Neuronal stem cell (in vitro differentiated cells): ENCODE results near the gene DYNC2I2.
"Not testable (repeated sequence)": the region's sequence is repeated elsewhere in the genome, so short reads cannot be mapped to it uniquely, and the experiment has no call there.

Experiments
- DNase-seq: peaks from one replicate; pipeline ENCODE4 v3.0.0-alpha.2; 2013; ENCODE audit warnings: low spot score
- H2AFZ ChIP-seq: one replicate; pipeline ENCODE4 v1.6.1; 2013; ENCODE audit warnings: mild to moderate bottlenecking, low read length, inconsistent platforms
- H2AK5ac ChIP-seq: 2 replicates; pipeline ENCODE4 v1.6.1; 2013; ENCODE audit warnings: low read depth, mild to moderate bottlenecking, inconsistent platforms, low read length, moderate library complexity, mixed read lengths
- H2BK120ac ChIP-seq: 2 replicates; pipeline ENCODE4 v1.6.1; 2013; ENCODE audit warnings: low read depth, mild to moderate bottlenecking, inconsistent platforms, low read length, moderate library complexity, mixed read lengths
- H2BK12ac ChIP-seq: one replicate; pipeline ENCODE4 v1.6.1; 2013; ENCODE audit warnings: low read length, inconsistent platforms
- H2BK15ac ChIP-seq: 2 replicates; pipeline ENCODE4 v1.6.1; 2013; ENCODE audit warnings: mild to moderate bottlenecking, low read length, inconsistent platforms, mixed read lengths
- H2BK5ac ChIP-seq: one replicate; pipeline ENCODE4 v1.6.1; 2013; ENCODE audit warnings: inconsistent platforms, mild to moderate bottlenecking, low read length, moderate library complexity
- H3K14ac ChIP-seq: one replicate; pipeline ENCODE4 v1.6.1; 2013; ENCODE audit warnings: low read length, inconsistent platforms
- H3K18ac ChIP-seq: 2 replicates; pipeline ENCODE4 v1.6.1; 2013; ENCODE audit warnings: low read length, inconsistent platforms
- H3K23ac ChIP-seq: 2 replicates; pipeline ENCODE4 v1.6.1; 2013; ENCODE audit warnings: low read depth, mild to moderate bottlenecking, mixed read lengths, low read length, inconsistent platforms; ENCODE audit not compliant: poor library complexity
- H3K27ac ChIP-seq: replicated peaks from 3 replicates; pipeline ENCODE4 v1.5.1; 2013; ENCODE audit warnings: low read length, inconsistent platforms
- H3K27me3 ChIP-seq, 3 experiments: 2 replicates each; pipeline ENCODE4 v1.6.1; 2013; ENCODE audit warnings: low read length in 3 of 3, mild to moderate bottlenecking in 2 of 3, inconsistent platforms in 1 of 3, low read depth in 1 of 3, mixed read lengths in 1 of 3, moderate library complexity in 1 of 3; ENCODE audit not compliant: control insufficient read depth in 3 of 3, insufficient read depth in 3 of 3
- H3K36me3 ChIP-seq, 2 donors: replicated peaks in 1 of 2; 2 replicates each; pipeline ENCODE4 v1.6.1; 2013; ENCODE audit warnings: low read length in 2 of 2; ENCODE audit not compliant: control insufficient read depth in 2 of 2, insufficient read depth in 2 of 2
- H3K4ac ChIP-seq: 2 replicates; pipeline ENCODE4 v1.6.1; 2013; ENCODE audit warnings: inconsistent platforms, mild to moderate bottlenecking, low read length, moderate library complexity
- H3K4me1 ChIP-seq, 2 donors: 1 replicate in 1 of 2; 2 replicates in 1 of 2; pipeline ENCODE4 v1.6.1; 2013; ENCODE audit warnings: low read length in 2 of 2, low read depth in 1 of 2; ENCODE audit not compliant: control insufficient read depth in 2 of 2, insufficient read depth in 1 of 2
- H3K4me2 ChIP-seq: one replicate; pipeline ENCODE4 v1.6.1; 2013; ENCODE audit warnings: mild to moderate bottlenecking, low read length, inconsistent platforms; ENCODE audit not compliant: insufficient read depth, poor library complexity, severe bottlenecking
- H3K4me3 ChIP-seq, 2 donors: 2 replicates each; pipeline ENCODE4 v1.5.1; 2013; ENCODE audit warnings: low read length in 2 of 2, mild to moderate bottlenecking in 2 of 2, inconsistent platforms in 1 of 2, moderate library complexity in 1 of 2
- H3K79me1 ChIP-seq: one replicate; pipeline ENCODE4 v1.6.1; 2013; ENCODE audit warnings: low read depth, mild to moderate bottlenecking, inconsistent platforms, low read length, moderate library complexity
- H3K9ac ChIP-seq: one replicate; pipeline ENCODE4 v1.6.1; 2013; ENCODE audit warnings: mild to moderate bottlenecking, low read depth, low read length, inconsistent platforms; ENCODE audit not compliant: poor library complexity
- H3K9me3 ChIP-seq, 2 donors: replicated peaks in 1 of 2; 2 replicates each; pipeline versions ENCODE3 to v1.6.1; 2013; ENCODE audit warnings: low read length in 2 of 2, mild to moderate bottlenecking in 2 of 2, inconsistent platforms in 1 of 2, low read depth in 1 of 2, mixed read lengths in 1 of 2, moderate library complexity in 1 of 2; ENCODE audit not compliant: control insufficient read depth in 2 of 2, insufficient read depth in 1 of 2
- H4K8ac ChIP-seq: one replicate; pipeline ENCODE4 v1.6.1; 2013; ENCODE audit warnings: low read depth, mild to moderate bottlenecking, inconsistent platforms, low read length, moderate library complexity
- H4K91ac ChIP-seq: one replicate; pipeline ENCODE4 v1.6.1; 2013; ENCODE audit warnings: low read length, low read depth, mild to moderate bottlenecking, inconsistent platforms; ENCODE audit not compliant: poor library complexity
- WGBS, 2 donors: extraction: QIAGEN DNeasy Blood & Tissue Kit; methylation state at CpG; one replicate each; pipeline ENCODE4 v1.1.7; 2013; ENCODE audit warnings: missing lambda C conversion rate in 2 of 2, mixed read lengths in 1 of 2; ENCODE audit not compliant: insufficient read length in 2 of 2, insufficient replicate concordance in 1 of 2; ENCODE audit errors: extremely low coverage in 2 of 2; 5-methylcytosine and 5-hydroxymethylcytosine counted together

Gene DYNC2I2

DNA sequence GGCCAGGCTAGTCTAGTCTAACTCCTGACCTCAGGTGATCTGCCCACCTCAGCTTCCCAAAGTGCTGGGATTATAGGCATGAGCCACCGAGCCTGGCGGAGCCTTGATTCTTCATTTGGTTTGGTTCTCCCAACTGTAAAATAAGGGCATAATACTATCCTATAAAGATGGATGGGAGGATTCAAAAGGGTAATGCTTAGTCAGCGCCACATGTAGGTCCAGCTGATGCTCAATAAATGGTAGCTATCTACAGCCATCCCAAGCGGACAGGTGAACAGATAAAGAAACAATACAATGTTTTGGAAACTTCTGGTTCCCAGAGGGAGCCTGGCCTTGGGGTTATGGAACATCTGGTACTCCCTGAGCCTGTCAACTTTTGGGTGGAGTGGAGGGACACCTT is 18.7 kb upstream of the DYNC2I2 start:
- Histone ChIP-seq H3K27ac (no peak overlapping the region), H4K8ac (no peak overlapping the region), H2AFZ (no peak overlapping the region), H3K9me3 (no peaks in the 10 kb centered on the region), H2BK12ac (no peak overlapping the region), H3K9ac (no peak overlapping the region), H3K4me3 (no peak overlapping the region), H3K4ac (no peak overlapping the region), H2BK5ac (no peak overlapping the region), H2BK120ac (no peak overlapping the region), H3K27me3 (no peaks in the 10 kb centered on the region), H4K91ac (no peak overlapping the region), H3K79me1 (no peaks in the 10 kb centered on the region), H3K36me3 (no peaks in the 10 kb centered on the region), H3K23ac (no peak overlapping the region), H3K18ac (no peak overlapping the region), H3K14ac (no peak overlapping the region), H3K4me2 (no peak overlapping the region), H2AK5ac (no peak overlapping the region), H2BK15ac (no peak overlapping the region), H3K4me1 (no peaks in the 10 kb centered on the region)
- no CpG with 5 or more reads among the region's 4 CpGs for WGBS, 2 donors
- no peak for DNase-seq

DNA sequence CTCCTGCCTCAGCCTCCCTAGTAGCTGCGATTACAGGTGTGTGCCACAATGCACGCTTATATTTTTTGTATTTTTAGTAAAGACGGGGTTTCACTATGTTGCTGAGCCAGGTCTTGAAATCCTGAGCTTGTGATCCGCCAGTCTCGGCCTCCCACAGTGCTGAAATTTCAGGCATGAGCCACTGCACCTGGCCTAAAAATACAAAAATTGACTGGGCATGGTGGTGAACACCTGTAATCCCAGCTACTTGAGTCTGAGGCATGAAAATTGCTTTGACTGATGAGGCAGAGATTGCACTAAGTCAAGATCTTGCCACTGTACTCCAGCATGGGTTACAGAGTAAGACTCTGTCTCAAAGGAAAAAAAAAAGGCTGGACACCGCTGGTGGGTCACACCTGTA is 13.1 kb upstream of the DYNC2I2 start:
- Histone ChIP-seq H3K27me3 (no peaks in the 10 kb centered on the region), H3K79me1 (no peaks in the 10 kb centered on the region), H3K27ac (no peak overlapping the region), H3K14ac (no peak overlapping the region), H3K4me2 (no peak overlapping the region), H3K18ac (no peak overlapping the region), H2AK5ac (no peak overlapping the region), H2BK15ac (no peak overlapping the region), H3K4me1 (no peaks in the 10 kb centered on the region), H4K91ac (no peak overlapping the region), H4K8ac (no peak overlapping the region), H3K23ac (no peak overlapping the region), H3K4ac (no peak overlapping the region), H2BK5ac (no peak overlapping the region), H3K9ac (no peak overlapping the region), H2BK12ac (no peak overlapping the region), H2AFZ (no peak overlapping the region), H3K9me3 (no peaks in the 10 kb centered on the region), H3K36me3 (no peaks in the 10 kb centered on the region), H2BK120ac (no peak overlapping the region), H3K4me3 (no peak overlapping the region)
- WGBS, 2 donors = no CpG with 5 or more reads among the region's 6 CpGs
- DNase-seq = no peak

DNA sequence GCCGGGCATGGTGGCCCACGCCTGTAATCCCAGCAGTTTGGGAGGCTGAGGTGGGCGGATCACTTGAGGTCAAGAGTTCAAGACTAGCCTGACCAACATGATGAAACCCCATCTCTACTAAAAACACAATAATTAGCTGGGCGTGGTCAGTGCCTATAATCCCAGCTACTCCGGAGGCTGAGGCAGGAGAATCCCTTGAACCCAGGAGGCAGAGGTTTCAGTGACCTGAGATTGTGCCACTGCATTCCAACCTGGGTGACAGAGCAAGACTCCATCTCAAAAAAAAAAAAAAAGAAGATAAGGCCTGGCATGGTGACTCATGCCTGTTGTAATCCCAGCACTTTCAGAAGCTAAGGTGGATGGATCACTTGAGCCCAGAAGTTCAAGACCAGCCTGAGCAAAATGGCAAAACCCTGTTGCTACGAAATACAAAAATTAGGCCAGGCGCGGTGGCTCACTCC is 9.9 kb upstream of the DYNC2I2 start:
- H2BK120ac ChIP-seq, H2BK12ac ChIP-seq, H3K4ac ChIP-seq, DNase-seq, H3K23ac ChIP-seq, H3K27ac ChIP-seq, H2AFZ ChIP-seq, H3K9ac ChIP-seq, H2BK15ac ChIP-seq, H3K79me1 ChIP-seq, H3K4me1 ChIP-seq, H3K4me3 ChIP-seq, H3K36me3 ChIP-seq, H3K14ac ChIP-seq, H3K4me2 ChIP-seq, H3K27me3 ChIP-seq, H2BK5ac ChIP-seq, H2AK5ac ChIP-seq, H4K91ac ChIP-seq, H3K18ac ChIP-seq, H3K9me3 ChIP-seq, H4K8ac ChIP-seq: not testable (repeated sequence)
- no CpG with 5 or more reads among the region's 8 CpGs for WGBS, 2 donors

DNA sequence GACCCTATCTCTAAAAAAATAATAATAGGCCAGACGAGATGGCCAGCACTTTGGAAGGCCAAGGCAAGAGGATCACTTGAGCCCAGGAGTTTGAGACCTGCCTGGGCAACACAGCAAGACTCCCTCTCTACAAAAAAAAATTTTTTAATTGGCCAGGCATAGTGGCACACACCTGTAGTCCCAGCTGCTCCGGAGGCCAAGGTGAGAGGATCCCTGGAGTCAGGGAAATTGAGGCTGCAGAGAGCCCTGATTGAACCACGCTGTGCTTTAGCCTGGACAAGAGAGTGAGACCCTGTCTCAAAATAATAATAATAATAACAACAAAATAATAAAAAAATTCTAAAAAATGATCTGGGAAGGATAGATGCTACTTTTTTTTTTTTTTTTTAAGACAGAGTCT is 1.1 kb upstream of the DYNC2I2 start:
- H3K4ac ChIP-seq = no peak overlapping the region
- no peak overlapping the region for H3K27ac ChIP-seq

More for the DNA sequence above, 1.1 kb upstream of the DYNC2I2 start:
- H3K18ac ChIP-seq = no peak overlapping the region
- no peaks in the 10 kb centered on the region for H3K79me1 ChIP-seq
- no peak overlapping the region for H3K9ac ChIP-seq
- peak overlapping the region; percentile 94 for H2AK5ac ChIP-seq
- no peak overlapping the region for H2BK12ac ChIP-seq
- H2AFZ ChIP-seq = peak overlapping the region; percentile 97
- H3K4me3 ChIP-seq = no peak overlapping the region
- no peak overlapping the region for H4K8ac ChIP-seq
- WGBS, 2 donors = no CpG with 5 or more reads among the region's 3 CpGs
- H3K9me3 ChIP-seq = no peaks in the 10 kb centered on the region
- no peak overlapping the region for H3K23ac ChIP-seq
- no peak overlapping the region for H3K14ac ChIP-seq
- no peak overlapping the region for H2BK120ac ChIP-seq
- H4K91ac ChIP-seq = no peak overlapping the region
- H3K4me1 ChIP-seq = peaks cover 0 to 2% of the 10 kb centered on the region in 2 donors
- H3K36me3 ChIP-seq = peaks cover 5 to 20% of the 10 kb centered on the region in 2 donors
- no peak overlapping the region for H2BK15ac ChIP-seq
- H2BK5ac ChIP-seq = no peak overlapping the region
- DNase-seq = no peak
- no peak overlapping the region for H3K4me2 ChIP-seq
- no peaks in the 10 kb centered on the region for H3K27me3 ChIP-seq
